Stomach smooth muscle (tissue), 2 donors: ENCODE results near the gene RHO.
A peak's percentile ranks its signal among the peaks of the same experiment; 100 is the strongest.

Source experiments
- H3K27ac ChIP-seq: one replicate; pipeline ENCODE4 v1.7.0; 2013; ENCODE audit warnings: mild to moderate bottlenecking, low read length, inconsistent platforms
- H3K27me3 ChIP-seq, 2 donors: one replicate each; pipeline ENCODE4 v1.7.0; 2013; ENCODE audit warnings: low read length in 2 of 2; ENCODE audit not compliant: insufficient read depth in 2 of 2, control insufficient read depth in 1 of 2
- H3K36me3 ChIP-seq, 2 donors: one replicate each; pipeline ENCODE4 v1.7.0; 2013; ENCODE audit warnings: low read length in 2 of 2; ENCODE audit not compliant: control insufficient read depth in 2 of 2, insufficient read depth in 2 of 2
- H3K4me1 ChIP-seq: one replicate; pipeline ENCODE4 v1.7.0; 2013; ENCODE audit warnings: low read length; ENCODE audit not compliant: control insufficient read depth, insufficient read depth
- H3K4me3 ChIP-seq, 2 donors: one replicate each; pipeline ENCODE4 v1.7.0; 2013; ENCODE audit warnings: low read length in 2 of 2
- H3K9ac ChIP-seq, 2 donors: one replicate each; pipeline ENCODE4 v1.7.0; 2013; ENCODE audit warnings: low read length in 2 of 2, mild to moderate bottlenecking in 1 of 2
- H3K9me3 ChIP-seq, 2 donors: one replicate each; pipeline ENCODE4 v1.7.0; 2013; ENCODE audit warnings: low read length in 2 of 2; ENCODE audit not compliant: control insufficient read depth in 2 of 2
- donor health status: healthy.
- donor health status: Pancreatic carcinoma.

RHO gene

GRCh38 chr3:129555153-129555550 is 26.7 kb downstream of the RHO start:
- no peaks in the 10 kb centered on the region for H3K27me3 ChIP-seq
- no peak overlapping the region for H3K27ac ChIP-seq
- H3K4me3 ChIP-seq = no peak overlapping the region
- peaks cover 0 to 7% of the 10 kb centered on the region in 2 donors for H3K36me3 ChIP-seq
- no peaks in the 10 kb centered on the region for H3K9me3 ChIP-seq
- peaks cover 38% of the 10 kb centered on the region for H3K4me1 ChIP-seq
- no peak overlapping the region for H3K9ac ChIP-seq

- no peak overlapping the region for H3K9ac ChIP-seq
- H3K4me3 ChIP-seq = no peak overlapping the region
- no peak overlapping the region for H3K27ac ChIP-seq
- H3K4me1 ChIP-seq = peaks cover 44% of the 10 kb centered on the region
- H3K27me3 ChIP-seq = no peaks in the 10 kb centered on the region
- H3K9me3 ChIP-seq = no peaks in the 10 kb centered on the region
- H3K36me3 ChIP-seq = peaks cover 0 to 7% of the 10 kb centered on the region in 2 donors
These were observed 27.3 kb downstream of the RHO start for GRCh38 chr3:129555616-129556357.

GRCh38 chr3:129556358-129556695 is 27.9 kb downstream of the RHO start:
- Histone ChIP-seq H3K9me3 (no peaks in the 10 kb centered on the region), H3K4me1 (peaks cover 49% of the 10 kb centered on the region), H3K4me3 (no peak overlapping the region), H3K9ac (no peak overlapping the region), H3K27ac (no peak overlapping the region), H3K36me3 (peaks cover 0 to 7% of the 10 kb centered on the region in 2 donors), H3K27me3 (no peaks in the 10 kb centered on the region)

- H3K36me3 ChIP-seq = peaks cover 0 to 7% of the 10 kb centered on the region in 2 donors
- no peaks in the 10 kb centered on the region for H3K27me3 ChIP-seq
- H3K4me1 ChIP-seq = peaks cover 55% of the 10 kb centered on the region
- no peak overlapping the region for H3K9ac ChIP-seq
- H3K27ac ChIP-seq = no peak overlapping the region
- H3K4me3 ChIP-seq = no peak overlapping the region
- no peaks in the 10 kb centered on the region for H3K9me3 ChIP-seq
These were observed 28.6 kb downstream of the RHO start for GRCh38 chr3:129556890-129557547.

- no peak overlapping the region for H3K4me3 ChIP-seq
- peaks cover 0 to 7% of the 10 kb centered on the region in 2 donors for H3K36me3 ChIP-seq
- no peak overlapping the region for H3K27ac ChIP-seq
- H3K4me1 ChIP-seq = peaks cover 56% of the 10 kb centered on the region
- H3K27me3 ChIP-seq = no peaks in the 10 kb centered on the region
- no peaks in the 10 kb centered on the region for H3K9me3 ChIP-seq
- no peak overlapping the region for H3K9ac ChIP-seq
These were observed 29.1 kb downstream of the RHO start for GRCh38 chr3:129557548-129557894.

- Histone ChIP-seq H3K9ac (no peak overlapping the region), H3K27me3 (no peaks in the 10 kb centered on the region), H3K9me3 (no peaks in the 10 kb centered on the region), H3K27ac (no peak overlapping the region), H3K4me1 (peaks cover 60% of the 10 kb centered on the region), H3K4me3 (no peak overlapping the region), H3K36me3 (peaks cover 0 to 7% of the 10 kb centered on the region in 2 donors)
These were observed 29.8 kb downstream of the RHO start for GRCh38 chr3:129558081-129558771.

GRCh38 chr3:129558772-129559564 is 30.5 kb downstream of the RHO start:
- H3K36me3 ChIP-seq = peaks cover 0 to 7% of the 10 kb centered on the region in 2 donors
- no peaks in the 10 kb centered on the region for H3K27me3 ChIP-seq
- H3K4me3 ChIP-seq = no peak overlapping the region
- no peak overlapping the region for H3K27ac ChIP-seq
- peaks cover 63% of the 10 kb centered on the region for H3K4me1 ChIP-seq
- H3K9ac ChIP-seq = no peak overlapping the region
- no peaks in the 10 kb centered on the region for H3K9me3 ChIP-seq

- H3K36me3 ChIP-seq = peaks cover 0 to 7% of the 10 kb centered on the region in 2 donors
- H3K27ac ChIP-seq = no peak overlapping the region
- H3K9ac ChIP-seq = no peak overlapping the region
These were observed 31.2 kb downstream of the RHO start for GRCh38 chr3:129559565-129560079.

GRCh38 chr3:129560269-129560787 is 31.9 kb downstream of the RHO start:
- Histone ChIP-seq H3K27me3 (no peaks in the 10 kb centered on the region), H3K9ac (peak overlapping the region in 1 of 2 donors; percentile 48), H3K36me3 (peaks cover 0 to 7% of the 10 kb centered on the region in 2 donors), H3K4me1 (peaks cover 65% of the 10 kb centered on the region), H3K27ac (peak overlapping the region; percentile 66), H3K4me3 (peak overlapping the region in 1 of 2 donors; percentile 61), H3K9me3 (no peaks in the 10 kb centered on the region)

More at GRCh38 chr3:129559565-129560079, 31.2 kb downstream of the RHO start:
- H3K4me3 ChIP-seq = no peak overlapping the region
- H3K9me3 ChIP-seq = no peaks in the 10 kb centered on the region
- H3K27me3 ChIP-seq = no peaks in the 10 kb centered on the region
- H3K4me1 ChIP-seq = peaks cover 65% of the 10 kb centered on the region
